Thyroid gland (tissue), 4 donors: Measurements from ENCODE around the gene GIMAP4.

ENCODE experiments used
- CTCF ChIP-seq, 6 experiments: fragments of 200-600 bp in 3 of 6; fragments of 450-650 bp in 3 of 6; sonication (generic) in 3 of 6; IDR thresholded peaks; one replicate each; pipeline ENCODE4 v1.5.1; 2016 to 2019; ENCODE audit warnings: antibody characterized with exemption in 6 of 6, mild to moderate bottlenecking in 2 of 6, inconsistent platforms in 1 of 6, moderate library complexity in 1 of 6
- POLR2A ChIP-seq, 2 donors: fragments of 450-650 bp; IDR thresholded peaks; one replicate each; pipeline ENCODE4 v1.6.1; 2017; ENCODE audit warnings: antibody characterized with exemption in 2 of 2, mild to moderate bottlenecking in 2 of 2, moderate library complexity in 1 of 2

GRCh38 chr7:150610233-150610632 is 43.0 kb downstream of the GIMAP4 start:
- TF ChIP-seq POLR2A (IDR thresholded peaks at IDR 0.05): no peak
- no peak for TF ChIP-seq CTCF (IDR thresholded peaks at IDR 0.05)
